ENCODE results near the gene NFILZ.
"Not testable (repeated sequence)": the region's sequence is repeated elsewhere in the genome, so short reads cannot be mapped to it uniquely, and the experiment has no call there.

Gene NFILZ

GRCh38 chr19:8611391-8611876 is 19.0 kb upstream of the NFILZ start:
- DNase-seq (ENCODE audit: low spot score): no peak

- no peak for DNase-seq (ENCODE audit: low spot score)
Measured at GRCh38 chr19:8611877-8612806, 18.3 kb upstream of the NFILZ start.

- DNase-seq (ENCODE audit: low spot score): no peak
Measured at GRCh38 chr19:8612807-8613171, 17.6 kb upstream of the NFILZ start.

GRCh38 chr19:8614455-8614854 is 16.0 kb upstream of the NFILZ start:
- no peak for DNase-seq (ENCODE audit: low spot score)

- no peak for DNase-seq (ENCODE audit: low spot score)
Measured at GRCh38 chr19:8615024-8615423, 15.4 kb upstream of the NFILZ start.

GRCh38 chr19:8615813-8616596 is 14.4 kb upstream of the NFILZ start:
- peak; percentile 24 for DNase-seq (ENCODE audit: low spot score)

GRCh38 chr19:8616861-8617260 is 13.6 kb upstream of the NFILZ start:
- no peak for DNase-seq (ENCODE audit: low spot score)

GRCh38 chr19:8617325-8617724 is 13.1 kb upstream of the NFILZ start:
- not testable (repeated sequence) for DNase-seq (ENCODE audit: low spot score)

GRCh38 chr19:8617984-8618383 is 12.4 kb upstream of the NFILZ start:
- no peak for DNase-seq (ENCODE audit: low spot score)

GRCh38 chr19:8618751-8619150 is 11.7 kb upstream of the NFILZ start:
- DNase-seq (ENCODE audit: low spot score): no peak

- not testable (repeated sequence) for DNase-seq (ENCODE audit: low spot score)
Measured at GRCh38 chr19:8622886-8623285, 7.5 kb upstream of the NFILZ start.

- no peak for DNase-seq (ENCODE audit: low spot score)
Measured at GRCh38 chr19:8626842-8627241, 3.6 kb upstream of the NFILZ start.

GRCh38 chr19:8629184-8629583 is 1.2 kb upstream of the NFILZ start:
- no peak for DNase-seq (ENCODE audit: low spot score)

- no peak for DNase-seq (ENCODE audit: low spot score)
Measured at GRCh38 chr19:8630796-8631424, 477 bp downstream of the NFILZ start.

GRCh38 chr19:8631425-8631819 is 989 bp downstream of the NFILZ start:
- no peak for DNase-seq (ENCODE audit: low spot score)

GRCh38 chr19:8635422-8635821 is 5.0 kb downstream of the NFILZ start:
- no peak for DNase-seq (ENCODE audit: low spot score)

GRCh38 chr19:8637070-8637469 is 6.6 kb downstream of the NFILZ start:
- DNase-seq (ENCODE audit: low spot score): not testable (repeated sequence)

GRCh38 chr19:8638078-8638619 is 7.7 kb downstream of the NFILZ start:
- DNase-seq (ENCODE audit: low spot score): no peak

- no peak for DNase-seq (ENCODE audit: low spot score)
Measured at GRCh38 chr19:8639821-8640401, 9.5 kb downstream of the NFILZ start.

- DNase-seq (ENCODE audit: low spot score): no peak
Measured at GRCh38 chr19:8640402-8641004, 10.1 kb downstream of the NFILZ start.

GRCh38 chr19:8641221-8641907 is 10.9 kb downstream of the NFILZ start:
- no peak for DNase-seq (ENCODE audit: low spot score)
